ENCODE results near the gene DMD. TPM values are rescaled to one million over a fixed set of nuclear protein-coding genes. Genes with fewer than 3 reads are reported as not detected.

DMD gene
- total and polyA plus RNA-seq, 2 of the 8 experiments (the other 6 are each of a cell fraction or from before 2014, with no cell fraction given) = 4.8 to 7.4 TPM

- Histone ChIP-seq H3K4me2 (ENCODE audit: insufficient read depth in 1 of 2, low read depth in 2 of 2, low read length in 2 of 2) (no peak overlapping the region), H3K23ac (ENCODE audit: insufficient read length) (no peak overlapping the region), H3K23me2 (ENCODE audit: low read depth, low read length) (no peaks in the 10 kb centered on the region), H3K4me1 (replicated peaks in 1 of 4; ENCODE audit: control insufficient read depth in 3 of 4, insufficient read depth in 4 of 4, low read length in 3 of 4) (no peaks in the 10 kb centered on the region), H2BK12ac (ENCODE audit: low read depth, low read length) (no peak overlapping the region), H2BK20ac (ENCODE audit: low read length) (no peak overlapping the region), H3K27ac (ENCODE audit: low read depth, low read length) (no peak overlapping the region), H3K9ac (replicated peaks in 1 of 4; ENCODE audit: extremely low read depth in 1 of 4, low read depth in 3 of 4, low read length in 3 of 4) (no peak overlapping the region), H3K79me2 (ENCODE audit: control insufficient read depth in 1 of 2, insufficient read depth in 2 of 2, low read length in 2 of 2) (no peaks in the 10 kb centered on the region), H2BK120ac (replicated peaks; ENCODE audit: low read depth, low read length) (no peak overlapping the region), H2BK5ac (ENCODE audit: low read depth, low read length) (no peak overlapping the region), H4K5ac (ENCODE audit: insufficient read length, low read depth, low read length) (no peak overlapping the region), H3K4ac (replicated peaks; ENCODE audit: insufficient read length, low read depth, low read length) (no peak overlapping the region), H4K91ac (replicated peaks; ENCODE audit: insufficient read length, low read length) (no peak overlapping the region), H3K56ac (replicated peaks; ENCODE audit: insufficient read length, low read depth, low read length) (no peak overlapping the region), H3K36me3 (ENCODE audit: control insufficient read depth in 2 of 4, insufficient read depth in 4 of 4, low read length in 3 of 4) (no peaks in the 10 kb centered on the region), H4K8ac (ENCODE audit: extremely low read depth, insufficient read depth, low read length) (no peak overlapping the region), H3K79me1 (ENCODE audit: low read depth, low read length) (no peaks in the 10 kb centered on the region), H4K20me1 (replicated peaks in 1 of 2; ENCODE audit: control insufficient read depth in 1 of 2, insufficient read depth in 2 of 2, low read length in 2 of 2) (no peaks in the 10 kb centered on the region), H2AK5ac (ENCODE audit: low read depth, low read length) (no peak overlapping the region), H2BK15ac (ENCODE audit: low read length) (no peak overlapping the region), H3K9me3 (ENCODE audit: insufficient read depth in 2 of 2, low read depth in 1 of 2, low read length in 1 of 2) (no peaks in the 10 kb centered on the region), H3K27me3 (replicated peaks in 1 of 4; ENCODE audit: control insufficient read depth in 3 of 4, extremely low read depth in 1 of 4, insufficient read depth in 3 of 4, low read length in 3 of 4) (no peaks in the 10 kb centered on the region), H3K4me3 (ENCODE audit: extremely low read depth in 1 of 4, insufficient read depth in 2 of 4, low read depth in 3 of 4, low read length in 4 of 4) (no peak overlapping the region), H2AFZ (ENCODE audit: low read length) (no peak overlapping the region), H3K14ac (ENCODE audit: insufficient read length) (no peak overlapping the region), H3K18ac (ENCODE audit: extremely low read depth, low read length) (no peak overlapping the region)
- 88% methylated on average over 5 of the region's 5 CpGs; no CpG with 5 or more reads in 1 of the 2 experiments for whole genome bisulfite sequencing, 2 experiments (ENCODE audit: extremely low coverage in 1 of 2, insufficient coverage in 1 of 2, insufficient read length in 1 of 2, insufficient replicate concordance in 2 of 2, low coverage in 1 of 2, low lambda C conversion rate in 2 of 2, missing lambda C conversion rate in 1 of 2)
- TF ChIP-seq TCF12 (IDR thresholded peaks at IDR 0.05; ENCODE audit: low read depth, low read length) = no peak
- TF ChIP-seq BRCA1 (IDR thresholded peaks at IDR 0.05; ENCODE audit: low read depth, low read length) = no peak
- no peak for TF ChIP-seq TAF7 (optimal IDR thresholded peaks at IDR 0.05; ENCODE audit: borderline replicate concordance, low read depth, low read length)
- no peak for TF ChIP-seq EGR1 (IDR thresholded peaks at IDR 0.05; ENCODE audit: borderline replicate concordance, low read depth, low read length)
- no peak for TF ChIP-seq EP300 (IDR thresholded peaks at IDR 0.05; ENCODE audit: borderline replicate concordance in 1 of 2, low read depth in 2 of 2, low read length in 2 of 2)
- no peak for TF ChIP-seq POLR2A (IDR thresholded peaks at IDR 0.05; ENCODE audit: control extremely low read depth in 1 of 2, low read depth in 2 of 2, low read length in 2 of 2)
- TF ChIP-seq JUND (IDR thresholded peaks at IDR 0.05; ENCODE audit: low read length) = no peak
- no peak for TF ChIP-seq EZH2 (IDR thresholded peaks at IDR 0.05; ENCODE audit: low read depth, low read length, severe bottlenecking)
- TF ChIP-seq SRF (IDR thresholded peaks at IDR 0.05; ENCODE audit: low read depth, low read length) = no peak
- ChIA-PET POLR2A (ENCODE audit: partially characterized antibody) (no interaction called here), CTCF (ENCODE audit: partially characterized antibody) (interaction anchor here (0.8 kb wide), 1 partner anchor 15 kb away, joined by 3 read pairs; no protein-coding TSS in a partner anchor)
- DNase-seq (ENCODE audit: low read depth in 1 of 2, low spot score in 2 of 2) (no peak), FAIRE-seq (no peak)
These were observed 1463.9 kb downstream of the DMD start for GRCh38 chrX:31747411-31747810.

Data from H1 (cell line).